Stimulated activated CD8-positive, alpha-beta memory T cell treated with anti-CD3 and anti-CD28 coated beads, Interleukin-7, amount 100 ng/mL, for 24 hours (primary cell): ENCODE measurements around the gene DRC1.

Experiments
- DNase-seq: peaks from one replicate; pipeline ENCODE4 v3.0.0-alpha.2; 2020; ENCODE audit warnings: low read depth

Gene DRC1

GRCh38 chr2:26399771-26400376 is 1.8 kb upstream of the DRC1 start:
- DNase-seq, result no peak

- no peak for DNase-seq
These were observed 997 bp upstream of the DRC1 start for GRCh38 chr2:26400723-26401122.

GRCh38 chr2:26407526-26407925 is 5.8 kb downstream of the DRC1 start:
- DNase-seq, result no peak

- no peak for DNase-seq
These were observed 8.1 kb downstream of the DRC1 start for GRCh38 chr2:26409785-26410184.

GRCh38 chr2:26410764-26411243 is 9.1 kb downstream of the DRC1 start:
- no peak for DNase-seq

GRCh38 chr2:26411419-26411818 is 9.7 kb downstream of the DRC1 start:
- no peak for DNase-seq

GRCh38 chr2:26412091-26412673 is 10.5 kb downstream of the DRC1 start:
- no peak for DNase-seq

GRCh38 chr2:26414311-26414710 is 12.6 kb downstream of the DRC1 start:
- DNase-seq, result no peak

GRCh38 chr2:26421961-26422360 is 20.2 kb downstream of the DRC1 start:
- no peak for DNase-seq

- no peak for DNase-seq
These were observed 21.4 kb downstream of the DRC1 start for GRCh38 chr2:26422947-26423629.

GRCh38 chr2:26423750-26424149 is 22.0 kb downstream of the DRC1 start:
- no peak for DNase-seq

- no peak for DNase-seq
These were observed 22.5 kb downstream of the DRC1 start for GRCh38 chr2:26424221-26424620.

GRCh38 chr2:26428846-26429245 is 27.1 kb downstream of the DRC1 start:
- no peak for DNase-seq

GRCh38 chr2:26429779-26430578 is 28.3 kb downstream of the DRC1 start:
- DNase-seq, result no peak

GRCh38 chr2:26430826-26431225 is 29.1 kb downstream of the DRC1 start:
- DNase-seq, result no peak

GRCh38 chr2:26432363-26432762 is 30.6 kb downstream of the DRC1 start:
- no peak for DNase-seq

GRCh38 chr2:26432859-26433258 is 31.1 kb downstream of the DRC1 start:
- no peak for DNase-seq

- no peak for DNase-seq
These were observed 33.4 kb downstream of the DRC1 start for GRCh38 chr2:26435106-26435505.

GRCh38 chr2:26438526-26438925 is 36.8 kb downstream of the DRC1 start:
- no peak for DNase-seq

GRCh38 chr2:26438926-26439325 is 37.2 kb downstream of the DRC1 start:
- no peak for DNase-seq

- DNase-seq, result no peak
These were observed 40.6 kb downstream of the DRC1 start for GRCh38 chr2:26442301-26442700.

GRCh38 chr2:26442707-26443106 is 41.0 kb downstream of the DRC1 start:
- DNase-seq, result no peak

GRCh38 chr2:26444236-26444635 is 42.5 kb downstream of the DRC1 start:
- no peak for DNase-seq
